ENCODE measurements around the gene SLC26A8.

The SLC26A8 gene

DNA sequence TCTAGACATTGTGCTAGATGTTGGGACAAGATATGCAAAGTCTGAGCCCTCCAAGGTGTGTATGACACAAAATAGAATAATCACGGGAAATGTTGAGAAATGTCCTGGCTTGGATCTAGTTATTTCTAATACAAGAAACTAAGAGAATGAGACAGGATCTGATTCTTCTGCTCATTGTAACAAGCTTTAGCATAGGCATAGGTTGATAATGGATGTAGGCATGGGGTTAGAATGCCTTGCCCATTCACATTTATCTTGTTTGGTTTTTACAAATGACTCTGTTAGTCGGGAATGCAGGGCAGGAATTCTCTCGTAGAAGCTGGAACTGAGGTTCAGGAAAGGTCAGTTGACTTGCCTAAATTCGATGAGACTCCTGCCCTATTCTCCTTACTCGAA lies 1.5 kb upstream of the SLC26A8 start:
- peaks cover 34% of the 10 kb centered on the region for H3K79me2 ChIP-seq (ENCODE audit: insufficient read depth, low read length)
- peaks cover 6% of the 10 kb centered on the region; the same call in 1 of the 2 replicates for H3K36me3 ChIP-seq (ENCODE audit: low read length)
- H3K4me3 ChIP-seq (ENCODE audit: insufficient read depth, low read length, poor library complexity, severe bottlenecking), result no peak overlapping the region
- H3K9me3 ChIP-seq (ENCODE audit: insufficient read depth, low read length), result no peaks in the 10 kb centered on the region
- no peak overlapping the region for H3K4me2 ChIP-seq (ENCODE audit: low read depth, low read length, poor library complexity, severe bottlenecking)
- no peak overlapping the region for H2AFZ ChIP-seq (ENCODE audit: low read depth, low read length, severe bottlenecking)
- no peak overlapping the region for H3K27ac ChIP-seq (ENCODE audit: low read depth, low read length)
- no peaks in the 10 kb centered on the region for H3K27me3 ChIP-seq (ENCODE audit: low read length)
- no peaks in the 10 kb centered on the region for H3K9me2 ChIP-seq (replicated peaks; ENCODE audit: insufficient read depth, low read length)
- no peaks in the 10 kb centered on the region; the same call in 1 of the 2 replicates for H3F3A ChIP-seq (ENCODE audit: insufficient read depth)
- H3K9ac ChIP-seq (ENCODE audit: low read length), result no peak overlapping the region
- TF ChIP-seq, protein P1, sequence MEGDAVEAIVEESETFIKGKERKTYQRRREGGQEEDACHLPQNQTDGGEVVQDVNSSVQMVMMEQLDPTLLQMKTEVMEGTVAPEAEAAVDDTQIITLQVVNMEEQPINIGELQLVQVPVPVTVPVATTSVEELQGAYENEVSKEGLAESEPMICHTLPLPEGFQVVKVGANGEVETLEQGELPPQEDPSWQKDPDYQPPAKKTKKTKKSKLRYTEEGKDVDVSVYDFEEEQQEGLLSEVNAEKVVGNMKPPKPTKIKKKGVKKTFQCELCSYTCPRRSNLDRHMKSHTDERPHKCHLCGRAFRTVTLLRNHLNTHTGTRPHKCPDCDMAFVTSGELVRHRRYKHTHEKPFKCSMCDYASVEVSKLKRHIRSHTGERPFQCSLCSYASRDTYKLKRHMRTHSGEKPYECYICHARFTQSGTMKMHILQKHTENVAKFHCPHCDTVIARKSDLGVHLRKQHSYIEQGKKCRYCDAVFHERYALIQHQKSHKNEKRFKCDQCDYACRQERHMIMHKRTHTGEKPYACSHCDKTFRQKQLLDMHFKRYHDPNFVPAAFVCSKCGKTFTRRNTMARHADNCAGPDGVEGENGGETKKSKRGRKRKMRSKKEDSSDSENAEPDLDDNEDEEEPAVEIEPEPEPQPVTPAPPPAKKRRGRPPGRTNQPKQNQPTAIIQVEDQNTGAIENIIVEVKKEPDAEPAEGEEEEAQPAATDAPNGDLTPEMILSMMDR (IDR thresholded peaks at IDR 0.05; ENCODE audit: insufficient read depth, low read length, poor library complexity, severe bottlenecking), result no peak
- no peak for TF ChIP-seq EZH2phosphoT487 (conservative IDR thresholded peaks at IDR 0.05; ENCODE audit: low read length)
- H4K20me1 ChIP-seq (ENCODE audit: low read depth, low read length), result peaks cover 15% of the 10 kb centered on the region

GRCh38 chr6:36025260-36025931 lies 955 bp upstream of the SLC26A8 start:
- TF ChIP-seq EZH2phosphoT487 (conservative IDR thresholded peaks at IDR 0.05; ENCODE audit: low read length), result no peak
- TF ChIP-seq, protein P1 (IDR thresholded peaks at IDR 0.05; ENCODE audit: insufficient read depth, low read length, poor library complexity, severe bottlenecking), result no peak
- no peak overlapping the region for H3K4me2 ChIP-seq (ENCODE audit: low read depth, low read length, poor library complexity, severe bottlenecking)
- H3K79me2 ChIP-seq (ENCODE audit: insufficient read depth, low read length), result peaks cover 28% of the 10 kb centered on the region
- no peaks in the 10 kb centered on the region; the same call in 1 of the 2 replicates for H3F3A ChIP-seq (ENCODE audit: insufficient read depth)
- no peak overlapping the region for H3K27ac ChIP-seq (ENCODE audit: low read depth, low read length)
- H3K27me3 ChIP-seq (ENCODE audit: low read length), result no peaks in the 10 kb centered on the region
- H3K36me3 ChIP-seq (ENCODE audit: low read length), result peaks cover 6% of the 10 kb centered on the region; the same call in 1 of the 2 replicates
- H3K9me3 ChIP-seq (ENCODE audit: insufficient read depth, low read length), result no peaks in the 10 kb centered on the region
- no peak overlapping the region for H3K9ac ChIP-seq (ENCODE audit: low read length)
- no peak overlapping the region for H3K4me3 ChIP-seq (ENCODE audit: insufficient read depth, low read length, poor library complexity, severe bottlenecking)
- H4K20me1 ChIP-seq (ENCODE audit: low read depth, low read length), result peaks cover 11% of the 10 kb centered on the region
- H2AFZ ChIP-seq (ENCODE audit: low read depth, low read length, severe bottlenecking), result no peak overlapping the region
- H3K9me2 ChIP-seq (replicated peaks; ENCODE audit: insufficient read depth, low read length), result no peaks in the 10 kb centered on the region

- TF ChIP-seq, protein P1 (IDR thresholded peaks at IDR 0.05; ENCODE audit: insufficient read depth, low read length, poor library complexity, severe bottlenecking), result no peak
- no peak for TF ChIP-seq EZH2phosphoT487 (conservative IDR thresholded peaks at IDR 0.05; ENCODE audit: low read length)
These were observed 4.3 kb downstream of the SLC26A8 start for GRCh38 chr6:36020154-36020553.

More at GRCh38 chr6:36020154-36020553, 4.3 kb downstream of the SLC26A8 start:
- H3K4me3 ChIP-seq (ENCODE audit: insufficient read depth, low read length, poor library complexity, severe bottlenecking), result no peak overlapping the region
- no peaks in the 10 kb centered on the region for H3K9me2 ChIP-seq (replicated peaks; ENCODE audit: insufficient read depth, low read length)
- no peak overlapping the region for H3K9ac ChIP-seq (ENCODE audit: low read length)
- H3F3A ChIP-seq (ENCODE audit: insufficient read depth), result no peaks in the 10 kb centered on the region
- no peak overlapping the region for H2AFZ ChIP-seq (ENCODE audit: low read depth, low read length, severe bottlenecking)
- H3K27ac ChIP-seq (ENCODE audit: low read depth, low read length), result no peak overlapping the region
- H3K27me3 ChIP-seq (ENCODE audit: low read length), result no peaks in the 10 kb centered on the region
- H3K36me3 ChIP-seq (ENCODE audit: low read length), result no peaks in the 10 kb centered on the region
- no peaks in the 10 kb centered on the region for H3K9me3 ChIP-seq (ENCODE audit: insufficient read depth, low read length)
- H4K20me1 ChIP-seq (ENCODE audit: low read depth, low read length), result no peaks in the 10 kb centered on the region
- no peaks in the 10 kb centered on the region for H3K79me2 ChIP-seq (ENCODE audit: insufficient read depth, low read length)
- H3K4me2 ChIP-seq (ENCODE audit: low read depth, low read length, poor library complexity, severe bottlenecking), result no peak overlapping the region
